Ishikawa (cell line): ENCODE measurements around the gene CLCN2.

Experiments
- FOXM1 ChIP-seq: IDR thresholded peaks from 2 replicates; pipeline ENCODE4 v1.6.1; 2012; ENCODE audit warnings: low read depth, borderline replicate concordance
- MAX ChIP-seq: IDR thresholded peaks from 2 replicates; pipeline ENCODE4 v1.6.1; 2012
- NFIC ChIP-seq: IDR thresholded peaks from 2 replicates; pipeline ENCODE4 v1.6.1; 2012
- RAD21 ChIP-seq: IDR thresholded peaks from 2 replicates; pipeline ENCODE4 v1.6.1; 2012; ENCODE audit warnings: low read depth
- TAF1 ChIP-seq: IDR thresholded peaks from 2 replicates; pipeline ENCODE4 v1.6.1; 2012; ENCODE audit warnings: low read depth, mild to moderate bottlenecking

GRCh38 chr3:184384856-184385422 is 23.5 kb upstream of the CLCN2 start:
- no peak for TF ChIP-seq RAD21
- TF ChIP-seq TAF1: no peak
- no peak for TF ChIP-seq FOXM1
- no peak for TF ChIP-seq MAX
- no peak for TF ChIP-seq NFIC
